NCI-H2196 treated with DMSO at 0.1 percent for 48 hours (cell line): ENCODE results near the gene PPP6R2.

Experiments used
- DNase-seq: peaks from one replicate; lab custom pipeline; 2025; ENCODE audit not compliant: unreplicated experiment; lab: John Stamatoyannopoulos, UW

Gene PPP6R2

DNA sequence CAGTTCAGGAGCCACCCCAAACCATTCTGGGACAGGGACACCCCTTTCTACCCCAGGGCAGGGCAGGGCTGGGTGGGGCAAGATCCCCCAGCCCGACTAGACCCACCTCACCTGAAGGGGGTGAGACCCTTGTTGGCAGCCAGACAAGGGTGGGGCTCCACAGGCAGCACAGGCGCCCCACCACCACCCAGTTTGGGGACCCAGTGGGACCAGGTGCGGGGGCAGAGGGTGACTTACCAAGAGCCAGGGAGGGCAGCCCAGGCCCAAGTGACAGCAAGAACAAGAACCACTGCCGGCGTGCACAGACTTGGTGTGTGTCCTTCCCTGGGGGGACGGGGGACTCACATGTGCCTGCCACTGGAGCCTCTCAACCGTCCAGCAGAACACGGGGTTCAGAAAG is 140.4 kb downstream of the PPP6R2 start:
- DNase-seq: no peak

DNA sequence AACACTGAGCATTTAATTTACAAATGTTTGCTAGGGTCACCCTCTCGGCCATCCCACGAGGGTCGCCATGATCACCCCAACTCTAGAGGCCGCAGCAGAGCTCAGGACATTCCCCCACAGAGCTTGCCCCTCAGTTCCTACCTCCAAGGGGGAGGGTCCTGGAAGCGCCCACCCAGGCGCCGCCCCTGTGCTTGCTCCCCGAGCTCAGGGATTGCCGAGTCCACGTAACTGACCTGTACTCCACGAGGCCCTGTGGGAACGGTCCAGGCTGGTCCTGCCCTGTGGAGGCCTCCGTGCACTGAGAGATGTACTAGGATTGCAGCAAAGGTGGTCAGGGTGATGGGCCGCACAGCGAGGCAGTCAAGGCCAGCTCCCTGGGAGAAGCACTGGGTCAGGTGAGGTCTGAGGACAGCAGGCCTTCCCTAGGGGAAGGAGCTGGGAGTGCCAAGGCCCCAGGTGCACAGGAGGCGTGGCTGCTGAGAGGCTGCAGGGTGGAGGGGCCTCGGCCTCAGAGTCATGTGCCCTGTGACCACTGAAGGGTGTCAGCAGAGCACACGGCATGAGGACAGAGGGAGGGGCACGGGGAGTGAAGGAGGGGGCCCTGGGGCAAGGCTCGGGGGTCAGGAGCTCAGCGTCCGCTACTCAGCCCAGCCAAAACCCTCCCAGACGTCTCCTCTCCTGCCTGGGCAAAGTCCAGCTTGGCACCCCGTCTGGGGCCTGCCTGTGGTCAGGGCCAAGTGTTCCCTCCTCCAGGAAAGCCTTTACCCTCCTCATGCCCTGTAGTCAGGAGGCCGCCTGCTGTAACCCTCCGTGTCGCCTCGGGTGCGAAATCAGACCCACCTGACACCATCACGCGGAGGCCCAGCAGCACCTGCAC is 141.1 kb downstream of the PPP6R2 start:
- no peak for DNase-seq

DNA sequence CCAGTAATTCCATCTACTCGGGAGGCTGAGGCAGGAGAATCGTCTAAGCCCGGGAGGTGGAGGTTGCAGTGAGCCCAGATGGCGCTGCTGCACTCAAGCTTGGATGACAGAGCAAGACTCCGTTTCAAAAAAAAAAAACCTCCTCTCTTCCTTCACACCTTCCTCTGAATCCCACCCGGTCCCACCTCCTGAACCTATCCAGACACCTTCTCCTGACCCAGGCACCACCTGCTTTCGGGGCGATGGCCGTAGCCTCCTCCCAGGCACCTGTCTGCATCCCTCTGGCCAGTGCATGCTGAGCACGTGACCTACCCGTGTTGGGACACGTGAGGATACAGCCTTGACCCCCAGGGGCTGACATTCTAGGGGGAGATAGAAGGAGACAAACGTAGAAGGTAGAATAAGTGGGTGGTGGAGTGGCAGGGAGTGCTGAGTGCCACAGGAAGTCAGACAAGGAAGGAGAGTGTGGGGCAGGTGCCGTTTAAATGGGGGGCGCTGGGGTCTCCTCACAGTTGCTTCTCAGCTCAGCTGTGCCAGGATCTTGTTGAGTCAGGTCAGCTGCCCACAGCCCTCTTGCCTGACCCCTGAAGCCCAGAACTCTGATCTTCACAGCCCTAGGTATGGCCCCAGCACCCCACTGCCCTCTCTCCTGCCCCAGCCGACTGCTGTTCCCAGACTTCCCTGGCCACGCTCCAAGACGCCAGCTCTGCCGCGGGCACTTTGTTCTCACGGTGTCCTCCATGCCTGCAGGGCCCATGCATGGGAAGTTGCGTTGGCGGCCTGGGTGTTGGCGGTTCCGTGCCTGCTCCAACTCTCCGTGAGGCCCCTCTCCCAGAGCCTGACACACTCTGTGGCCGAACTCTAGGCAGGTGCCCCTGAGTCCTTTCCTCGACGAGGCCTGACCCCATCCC is 142.3 kb downstream of the PPP6R2 start:
- no peak for DNase-seq

DNA sequence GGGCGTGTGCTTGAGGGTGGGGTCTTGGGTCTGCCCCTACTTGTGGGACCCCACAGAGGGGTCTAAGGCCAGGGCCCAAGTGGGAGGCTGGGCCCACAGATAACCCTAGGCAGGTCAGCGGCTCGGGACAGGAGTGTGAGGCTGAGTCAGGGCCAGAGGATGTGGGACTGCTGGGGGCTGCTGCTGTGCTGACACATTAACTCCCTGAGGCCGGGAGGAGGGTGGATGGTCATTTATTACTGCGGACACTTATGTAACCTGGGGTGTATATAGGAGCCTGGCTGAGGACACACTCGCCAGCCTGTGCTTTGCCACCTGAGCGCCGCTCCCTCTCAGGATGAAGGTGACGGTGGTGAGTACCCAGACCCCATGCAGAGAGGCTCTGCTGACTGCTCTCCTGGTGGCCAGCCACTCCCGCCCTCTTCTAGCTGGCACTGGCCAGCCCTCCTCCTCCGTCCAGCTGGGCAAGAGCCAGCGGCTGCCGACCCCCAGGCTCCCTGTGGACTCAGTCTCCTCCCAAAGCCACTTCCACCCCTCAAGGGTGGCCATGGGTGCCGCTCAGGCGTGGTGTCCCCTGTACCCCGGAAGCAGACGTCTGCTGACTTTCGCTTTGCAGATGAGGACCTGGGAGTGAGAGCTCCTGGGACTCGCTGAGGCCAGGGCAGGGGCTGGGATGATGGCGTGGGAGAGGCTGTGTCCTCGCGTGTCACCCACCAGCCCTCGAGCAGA is 143.6 kb downstream of the PPP6R2 start, which contains the start of gene MIOX:
TSS of gene MIOX (plus strand) at position 299 of the 729 bp plus-strand sequence. CDS start at position 338, 39 bp downstream.
- DNase-seq: no peak

DNA sequence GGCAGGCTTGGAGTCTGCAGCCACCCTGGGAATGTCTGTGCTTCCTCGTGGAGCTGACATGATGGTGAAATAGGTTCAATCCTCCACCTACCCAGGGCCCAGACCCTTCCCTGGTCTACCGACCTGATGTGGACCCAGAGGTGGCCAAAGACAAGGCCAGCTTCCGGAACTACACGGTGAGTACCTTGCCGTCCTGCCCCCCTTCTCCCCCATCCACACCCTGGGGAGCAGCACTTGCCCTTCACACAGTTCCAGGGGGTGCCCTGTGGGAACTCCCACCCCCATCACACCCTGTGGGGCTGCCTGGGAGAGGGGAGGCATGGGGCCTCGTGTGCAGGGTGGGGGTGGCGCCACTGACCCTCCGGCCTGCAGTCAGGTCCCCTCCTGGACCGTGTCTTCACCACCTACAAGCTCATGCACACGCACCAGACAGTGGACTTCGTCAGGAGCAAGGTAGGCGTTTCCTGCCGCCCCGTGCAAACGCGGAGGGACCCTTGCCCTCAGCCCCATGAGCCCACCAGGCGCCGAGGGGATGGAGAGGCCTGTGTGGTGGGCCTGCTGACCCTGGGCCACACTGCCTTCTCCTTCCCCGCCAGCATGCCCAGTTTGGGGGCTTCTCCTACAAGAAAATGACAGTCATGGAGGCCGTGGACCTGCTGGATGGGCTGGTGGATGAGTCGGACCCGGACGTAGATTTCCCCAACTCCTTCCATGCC is 144.3 kb downstream of the PPP6R2 start:
- no peak for DNase-seq

DNA sequence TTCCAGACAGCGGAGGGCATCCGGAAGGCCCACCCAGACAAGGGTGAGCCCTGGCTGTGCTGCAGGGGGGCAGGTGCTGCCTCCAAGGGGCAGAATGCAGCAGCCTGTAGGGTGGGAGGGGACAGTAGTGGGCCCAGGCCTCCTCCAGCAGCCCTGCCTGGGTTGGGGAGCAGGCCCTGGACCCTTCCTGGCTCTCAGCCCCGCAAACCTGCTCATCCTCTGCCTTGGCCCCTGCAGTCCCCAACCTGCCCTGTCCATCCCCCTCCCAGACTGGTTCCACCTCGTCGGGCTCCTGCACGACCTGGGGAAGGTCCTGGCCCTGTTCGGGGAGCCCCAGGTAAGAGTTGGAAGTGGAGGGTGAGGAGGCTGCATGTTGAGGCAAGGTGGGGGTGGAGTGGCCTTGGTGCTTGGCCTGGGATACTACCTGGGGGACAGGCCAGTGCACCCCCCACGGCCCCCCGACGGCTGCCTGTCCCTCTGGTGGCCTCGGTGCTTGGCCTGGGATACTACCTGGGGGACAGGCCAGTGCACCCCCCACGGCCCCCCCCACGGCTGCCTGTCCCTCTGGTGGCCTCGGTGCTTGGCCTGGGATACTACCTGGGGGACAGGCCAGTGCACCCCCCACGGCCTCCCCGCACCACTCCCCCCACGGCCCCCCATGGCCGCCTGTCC is 145.0 kb downstream of the PPP6R2 start:
- DNase-seq: no peak

DNA sequence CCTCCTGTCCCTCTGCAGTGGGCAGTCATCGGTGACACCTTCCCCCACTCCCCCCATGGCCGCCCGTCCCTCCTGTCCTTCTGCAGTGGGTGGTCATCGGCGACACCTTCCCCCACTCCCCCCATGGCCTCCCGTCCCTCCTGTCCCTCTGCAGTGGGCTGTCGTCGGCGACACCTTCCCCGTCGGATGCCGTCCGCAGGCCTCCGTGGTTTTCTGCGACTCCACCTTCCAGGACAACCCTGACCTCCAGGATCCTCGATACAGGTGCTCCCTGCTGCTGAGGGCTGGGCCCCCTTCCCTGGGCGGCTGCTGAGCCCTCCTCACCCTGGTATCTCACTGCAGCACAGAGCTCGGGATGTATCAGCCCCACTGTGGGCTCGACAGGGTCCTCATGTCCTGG is 145.8 kb downstream of the PPP6R2 start:
- no peak for DNase-seq

DNA sequence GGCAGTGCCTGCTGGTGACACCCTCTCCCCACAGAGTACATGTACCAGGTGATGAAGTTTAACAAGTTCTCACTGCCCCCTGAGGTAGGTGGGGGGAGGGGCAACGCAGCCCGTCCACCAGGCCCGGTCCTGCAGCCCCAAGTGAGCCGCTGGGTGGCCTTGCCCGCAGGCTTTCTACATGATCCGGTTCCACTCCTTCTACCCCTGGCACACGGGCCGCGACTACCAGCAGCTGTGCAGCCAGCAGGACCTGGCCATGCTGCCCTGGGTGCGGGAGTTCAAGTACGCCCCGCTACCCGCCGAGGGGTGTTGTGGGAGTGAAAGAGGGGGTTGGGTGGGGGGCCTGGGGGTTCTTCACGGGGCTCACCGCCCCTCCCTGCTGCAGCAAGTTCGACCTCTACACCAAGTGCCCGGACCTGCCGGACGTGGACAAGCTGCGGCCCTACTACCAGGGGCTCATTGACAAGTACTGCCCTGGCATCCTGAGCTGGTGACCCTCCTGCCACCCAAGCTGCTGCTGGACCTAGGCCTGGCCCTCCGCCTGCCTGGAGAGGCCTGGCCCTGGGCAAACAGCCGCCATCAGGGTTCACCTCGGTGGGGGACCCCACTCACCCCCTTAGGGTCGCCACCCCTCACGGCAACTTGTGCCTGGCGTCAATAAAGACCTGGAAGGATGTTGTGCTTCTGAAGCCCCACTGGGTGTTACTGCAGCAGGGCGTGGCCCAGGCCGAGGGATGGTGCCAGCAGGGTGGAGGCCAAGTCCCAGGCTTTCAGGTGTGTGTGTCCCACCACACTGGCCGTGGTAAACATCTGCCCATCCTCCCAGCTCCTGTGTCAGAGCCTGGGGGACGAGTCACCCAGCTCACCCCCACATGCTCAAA is 146.5 kb downstream of the PPP6R2 start:
- DNase-seq: no peak

DNA sequence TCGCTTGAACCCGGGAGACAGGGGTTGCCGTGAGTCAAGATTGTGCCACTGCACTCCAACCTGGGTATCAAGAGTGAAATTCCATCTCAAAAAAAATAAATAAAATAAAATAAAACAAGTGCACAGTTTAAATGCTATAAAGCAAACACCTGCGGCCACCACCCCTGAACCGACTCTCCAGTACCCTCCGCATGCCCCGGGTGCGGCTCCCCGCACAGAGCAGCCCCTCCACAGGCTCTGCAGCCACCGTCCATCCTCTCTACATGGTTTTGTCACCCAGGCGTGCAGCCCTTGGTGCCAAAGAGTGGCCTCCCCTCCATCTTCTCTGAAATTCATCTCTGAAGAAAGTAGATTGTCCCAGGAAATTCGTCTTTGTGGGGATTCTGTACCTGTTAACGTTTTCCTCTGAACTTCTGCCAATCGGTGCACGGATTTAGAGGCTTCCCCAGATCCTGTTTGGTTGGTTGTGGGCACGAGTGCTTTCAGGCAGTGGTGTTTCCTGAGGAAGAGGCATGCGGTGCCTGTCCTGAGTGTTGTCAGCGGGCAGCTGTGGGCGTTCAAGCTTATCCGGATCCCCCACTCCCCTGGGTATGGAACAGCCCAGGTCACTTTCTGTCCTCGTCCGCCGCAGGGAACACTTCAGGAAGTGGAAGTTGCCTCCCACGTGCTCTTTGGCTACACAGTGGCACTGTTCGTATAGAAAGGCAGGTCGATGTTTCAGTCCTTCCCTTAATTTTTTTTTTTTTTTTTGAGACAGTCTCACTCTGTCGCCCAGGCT is 147.6 kb downstream of the PPP6R2 start:
- no peak for DNase-seq
